Loucy (cell line): ENCODE measurements around the gene TEX261.

Experiments
- H2AFZ ChIP-seq: fragments of 200-600 bp; sonication (generic); 2 replicates; pipeline ENCODE4 v1.6.0; 2016; ENCODE audit warnings: antibody characterized with exemption, mild to moderate bottlenecking, low read length, moderate library complexity
- H3F3A ChIP-seq: fragments of 200-600 bp; 2 replicates; pipeline ENCODE4 v1.6.0; 2016; ENCODE audit warnings: antibody characterized with exemption, low read depth, mild to moderate bottlenecking
- H3K27me3 ChIP-seq: fragments of 200-600 bp; sonication (generic); 2 replicates; pipeline ENCODE4 v1.6.1; 2014; ENCODE audit warnings: low read length, mild to moderate bottlenecking; ENCODE audit not compliant: insufficient read depth, poor library complexity, severe bottlenecking
- H3K36me3 ChIP-seq: fragments of 200-600 bp; sonication (generic); 2 replicates; pipeline ENCODE4 v1.6.1; 2016; ENCODE audit warnings: low read length; ENCODE audit not compliant: insufficient read depth
- H3K4me1 ChIP-seq: fragments of 200-600 bp; sonication (generic); 2 replicates; pipeline ENCODE4 v1.5.1; 2014; ENCODE audit warnings: low read length, mild to moderate bottlenecking; ENCODE audit not compliant: insufficient read depth, poor library complexity, severe bottlenecking
- H3K4me2 ChIP-seq: fragments of 200-600 bp; sonication (generic); 2 replicates; pipeline ENCODE4 v1.6.0; 2014; ENCODE audit warnings: antibody characterized with exemption, low read length, low read depth, mild to moderate bottlenecking; ENCODE audit not compliant: poor library complexity, severe bottlenecking
- H3K4me3 ChIP-seq: fragments of 200-600 bp; sonication (generic); 2 replicates; pipeline ENCODE4 v1.5.1; 2014; ENCODE audit warnings: low read length, mild to moderate bottlenecking, mixed read lengths; ENCODE audit not compliant: poor library complexity, severe bottlenecking
- H3K79me2 ChIP-seq: fragments of 200-600 bp; sonication (generic); 2 replicates; pipeline ENCODE4 v1.6.1; 2014; ENCODE audit warnings: low read length; ENCODE audit not compliant: insufficient read depth
- H3K9ac ChIP-seq: fragments of 200-600 bp; sonication (generic); 2 replicates; pipeline ENCODE4 v1.6.0; 2014; ENCODE audit warnings: mild to moderate bottlenecking, low read depth, low read length, moderate library complexity; ENCODE audit not compliant: poor library complexity, severe bottlenecking
- H3K9me2 ChIP-seq: fragments of 200-600 bp; sonication (generic); replicated peaks from 2 replicates; pipeline ENCODE4 v1.6.1; 2016; ENCODE audit warnings: low read depth, low read length, mixed read lengths
- H3K9me3 ChIP-seq: fragments of 200-600 bp; sonication (generic); 2 replicates; pipeline ENCODE4 v1.6.1; 2014; ENCODE audit warnings: mild to moderate bottlenecking, antibody characterized with exemption, low read length, low read depth; ENCODE audit not compliant: insufficient read depth
- H4K20me1 ChIP-seq: fragments of 200-600 bp; sonication (generic); 2 replicates; pipeline ENCODE4 v1.6.0; 2014; ENCODE audit warnings: antibody characterized with exemption, low read length, mild to moderate bottlenecking; ENCODE audit not compliant: insufficient read depth, poor library complexity, severe bottlenecking
- CTCF ChIP-seq: fragments of 200-600 bp; sonication (generic); conservative IDR thresholded peaks from 2 replicates; pipeline ENCODE4 v1.5.1; 2014; ENCODE audit warnings: mild to moderate bottlenecking, antibody characterized with exemption, low read length
- EZH2phosphoT487 ChIP-seq: fragments of 200-600 bp; IDR thresholded peaks from 2 replicates; pipeline ENCODE4 v1.6.1; 2018; ENCODE audit warnings: antibody characterized with exemption, mild to moderate bottlenecking, moderate library complexity, borderline replicate concordance

Gene TEX261

GRCh38 chr2:70964596-70965386, 29.9 kb downstream of the TEX261 start:
- H3K9me3 ChIP-seq = no peaks in the 10 kb centered on the region
- no peaks in the 10 kb centered on the region for H4K20me1 ChIP-seq
- TF ChIP-seq CTCF = no peak
- TF ChIP-seq EZH2phosphoT487 = no peak
- no peaks in the 10 kb centered on the region for H3K79me2 ChIP-seq
- no peak overlapping the region for H3K4me2 ChIP-seq
- no peak overlapping the region for H2AFZ ChIP-seq
- H3K36me3 ChIP-seq = no peaks in the 10 kb centered on the region
- H3K9me2 ChIP-seq = no peaks in the 10 kb centered on the region
- H3K27me3 ChIP-seq = no peaks in the 10 kb centered on the region
- no peak overlapping the region for H3K9ac ChIP-seq
- H3K4me1 ChIP-seq = no peaks in the 10 kb centered on the region
- no peaks in the 10 kb centered on the region for H3F3A ChIP-seq
- H3K4me3 ChIP-seq = no peak overlapping the region

- H3K9me2 ChIP-seq = no peaks in the 10 kb centered on the region
- H2AFZ ChIP-seq = no peak overlapping the region
- H3K9me3 ChIP-seq = no peaks in the 10 kb centered on the region
- no peaks in the 10 kb centered on the region for H3K79me2 ChIP-seq
- H3K9ac ChIP-seq = no peak overlapping the region
- no peak overlapping the region for H3K4me2 ChIP-seq
- no peaks in the 10 kb centered on the region for H3F3A ChIP-seq
- H3K36me3 ChIP-seq = no peaks in the 10 kb centered on the region
- no peaks in the 10 kb centered on the region for H3K27me3 ChIP-seq
- H4K20me1 ChIP-seq = no peaks in the 10 kb centered on the region
- no peak for TF ChIP-seq EZH2phosphoT487
- no peak for TF ChIP-seq CTCF
- no peak overlapping the region for H3K4me3 ChIP-seq
- H3K4me1 ChIP-seq = peaks cover 3% of the 10 kb centered on the region
These were observed 30.5 kb downstream of the TEX261 start for GRCh38 chr2:70964133-70964532.

- Histone ChIP-seq H2AFZ (no peak overlapping the region), H4K20me1 (no peaks in the 10 kb centered on the region), H3K4me1 (peaks cover 12% of the 10 kb centered on the region), H3K4me3 (no peak overlapping the region), H3F3A (no peaks in the 10 kb centered on the region), H3K4me2 (no peak overlapping the region), H3K27me3 (no peaks in the 10 kb centered on the region), H3K9ac (no peak overlapping the region), H3K9me3 (no peaks in the 10 kb centered on the region), H3K79me2 (no peaks in the 10 kb centered on the region), H3K9me2 (no peaks in the 10 kb centered on the region), H3K36me3 (no peaks in the 10 kb centered on the region)
- no peak for TF ChIP-seq CTCF
These were observed 31.5 kb downstream of the TEX261 start for GRCh38 chr2:70962885-70963878.
